ENCODE measurements around the gene UBE4B. TPM values are rescaled to one million over a fixed set of nuclear protein-coding genes. Genes with fewer than 3 reads are reported as not detected.
"Not testable (repeated sequence)": the region's sequence is repeated elsewhere in the genome, so short reads cannot be mapped to it uniquely, and the experiment has no call there.

Gene UBE4B
- total and polyA plus RNA-seq, 4 donors: 9.9 to 51.0 (median 28.2) TPM

DNA sequence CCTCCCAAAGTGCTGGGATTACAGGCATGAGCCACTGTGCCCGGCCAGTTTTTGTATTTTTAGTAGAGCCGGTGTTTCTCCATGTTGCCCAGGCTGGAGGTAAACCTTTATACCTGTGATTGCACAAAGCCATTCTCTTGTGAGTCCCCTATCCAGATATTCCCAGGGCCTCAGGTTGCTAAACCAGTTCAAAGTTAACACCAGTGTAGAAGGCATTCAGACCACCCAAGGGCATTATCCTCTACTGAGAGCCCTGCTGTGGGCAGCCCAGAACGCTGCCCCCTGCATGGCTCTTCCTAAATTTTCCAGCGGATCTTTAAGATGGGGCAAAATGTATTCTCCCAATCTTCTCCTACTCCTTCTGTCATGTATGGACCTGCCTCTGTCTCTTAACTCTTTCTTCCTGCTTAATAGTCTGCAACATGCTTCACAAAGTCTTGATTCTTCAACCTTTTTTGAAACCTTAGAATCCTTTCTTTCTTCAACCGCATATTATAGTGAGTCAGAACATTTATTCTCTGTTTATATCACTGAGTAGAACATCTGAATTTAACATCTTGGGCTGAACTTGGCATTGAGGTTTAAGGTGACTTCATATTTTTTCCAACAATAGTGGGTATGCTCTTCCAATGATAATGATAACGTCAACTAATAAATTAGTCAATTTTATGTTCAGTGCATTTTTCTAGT, 36.0 kb downstream of the UBE4B start:
- 92 to 95% methylated on average over 6 of the region's 6 CpGs for WGBS, 2 donors
- Histone ChIP-seq H3K27ac (ENCODE audit: low read depth in 1 of 2, low read length in 1 of 2) (peak overlapping the region in 1 of 2 donors; percentile 3), H3K27me3 (ENCODE audit: control insufficient read depth in 3 of 3, insufficient read depth in 3 of 3, low read length in 2 of 3) (no peaks in the 10 kb centered on the region), H3K9ac (ENCODE audit: insufficient read depth in 1 of 2, low read length in 2 of 2) (no peak overlapping the region), H3K36me3 (ENCODE audit: control insufficient read depth in 4 of 4, insufficient read depth in 4 of 4, low read length in 4 of 4) (peaks cover 0 to under 1% (median 0%) of the 10 kb centered on the region in 4 donors), H3K9me3 (ENCODE audit: control insufficient read depth in 4 of 4, insufficient read depth in 3 of 4, low read length in 3 of 4) (no peaks in the 10 kb centered on the region), H3K4me1 (ENCODE audit: control insufficient read depth in 5 of 5, insufficient read depth in 5 of 5, low read length in 5 of 5) (peaks cover 0 to 12% (median 8%) of the 10 kb centered on the region in 5 donors), H3K4me3 (no peak overlapping the region)
- DNase-seq (no peak), ATAC-seq (ENCODE audit: insufficient read depth, low FRiP score) (no peak)
- TF ChIP-seq, protein P1, sequence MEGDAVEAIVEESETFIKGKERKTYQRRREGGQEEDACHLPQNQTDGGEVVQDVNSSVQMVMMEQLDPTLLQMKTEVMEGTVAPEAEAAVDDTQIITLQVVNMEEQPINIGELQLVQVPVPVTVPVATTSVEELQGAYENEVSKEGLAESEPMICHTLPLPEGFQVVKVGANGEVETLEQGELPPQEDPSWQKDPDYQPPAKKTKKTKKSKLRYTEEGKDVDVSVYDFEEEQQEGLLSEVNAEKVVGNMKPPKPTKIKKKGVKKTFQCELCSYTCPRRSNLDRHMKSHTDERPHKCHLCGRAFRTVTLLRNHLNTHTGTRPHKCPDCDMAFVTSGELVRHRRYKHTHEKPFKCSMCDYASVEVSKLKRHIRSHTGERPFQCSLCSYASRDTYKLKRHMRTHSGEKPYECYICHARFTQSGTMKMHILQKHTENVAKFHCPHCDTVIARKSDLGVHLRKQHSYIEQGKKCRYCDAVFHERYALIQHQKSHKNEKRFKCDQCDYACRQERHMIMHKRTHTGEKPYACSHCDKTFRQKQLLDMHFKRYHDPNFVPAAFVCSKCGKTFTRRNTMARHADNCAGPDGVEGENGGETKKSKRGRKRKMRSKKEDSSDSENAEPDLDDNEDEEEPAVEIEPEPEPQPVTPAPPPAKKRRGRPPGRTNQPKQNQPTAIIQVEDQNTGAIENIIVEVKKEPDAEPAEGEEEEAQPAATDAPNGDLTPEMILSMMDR (IDR thresholded peaks at IDR 0.05; ENCODE audit: control extremely low read depth, extremely low read depth): no peak

DNA sequence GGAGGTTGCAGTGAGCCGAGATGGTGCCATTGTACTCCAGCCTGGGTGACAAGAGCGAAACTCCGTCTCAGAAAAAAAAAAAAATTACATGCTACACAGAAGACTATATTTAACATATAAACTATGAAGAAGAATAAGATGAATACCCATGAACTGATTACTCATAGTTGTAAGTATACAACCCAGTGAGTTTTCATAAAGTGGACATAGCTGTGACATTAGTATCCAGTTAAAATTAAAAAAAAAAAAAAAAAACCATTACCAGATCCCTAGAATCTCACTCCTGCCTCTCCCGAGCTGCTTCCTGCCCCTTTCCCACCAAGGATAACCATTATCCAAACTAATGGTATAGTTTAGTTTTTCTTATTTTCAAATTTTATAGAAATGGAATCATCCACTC, 37.4 kb downstream of the UBE4B start:
- no peak overlapping the region for H3K9ac ChIP-seq (ENCODE audit: insufficient read depth in 1 of 2, low read length in 2 of 2)
- H3K27ac ChIP-seq (ENCODE audit: low read depth in 1 of 2, low read length in 1 of 2): no peak overlapping the region
- TF ChIP-seq, protein P1 (IDR thresholded peaks at IDR 0.05; ENCODE audit: control extremely low read depth, extremely low read depth): no peak
- ATAC-seq (ENCODE audit: insufficient read depth, low FRiP score): no peak
- H3K36me3 ChIP-seq (ENCODE audit: control insufficient read depth in 4 of 4, insufficient read depth in 4 of 4, low read length in 4 of 4): peaks cover 0 to 5% (median 4%) of the 10 kb centered on the region in 4 donors
- DNase-seq: no peak
- H3K9me3 ChIP-seq (ENCODE audit: control insufficient read depth in 4 of 4, insufficient read depth in 3 of 4, low read length in 3 of 4): peaks cover 0 to 2% (median 0%) of the 10 kb centered on the region in 4 donors
- no peaks in the 10 kb centered on the region for H3K27me3 ChIP-seq (ENCODE audit: control insufficient read depth in 3 of 3, insufficient read depth in 3 of 3, low read length in 2 of 3)
- H3K4me1 ChIP-seq (ENCODE audit: control insufficient read depth in 5 of 5, insufficient read depth in 5 of 5, low read length in 5 of 5): peaks cover 0 to 16% (median 8%) of the 10 kb centered on the region in 5 donors
- no peak overlapping the region for H3K4me3 ChIP-seq
- WGBS, 2 donors: 95 to 96% methylated on average over 4 of the region's 4 CpGs

DNA sequence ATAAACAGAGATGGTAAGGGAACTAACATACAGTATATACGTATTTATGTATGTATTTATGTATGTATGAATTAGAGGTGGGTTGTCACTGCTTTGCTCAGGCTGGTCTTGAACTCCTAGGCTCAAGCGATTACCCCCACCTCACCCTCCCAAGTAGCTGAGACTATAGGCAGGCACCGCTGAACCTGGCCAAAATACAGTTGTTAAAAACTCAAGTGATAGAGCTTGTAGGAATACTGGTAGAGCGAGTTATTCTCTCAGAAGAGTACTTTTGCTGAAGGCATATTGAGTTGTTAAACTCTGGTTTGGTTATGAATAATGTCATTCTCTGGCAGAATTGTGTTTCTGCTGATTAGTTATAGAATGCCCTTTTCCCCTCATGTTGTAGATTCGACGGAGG, 38.9 kb downstream of the UBE4B start:
- peak; percentile 19 to 60 (median 38) for DNase-seq
- H3K4me3 ChIP-seq: no peak overlapping the region
- H3K9ac ChIP-seq (ENCODE audit: insufficient read depth in 1 of 2, low read length in 2 of 2): no peak overlapping the region
- TF ChIP-seq, protein P1 (IDR thresholded peaks at IDR 0.05; ENCODE audit: control extremely low read depth, extremely low read depth): no peak
- H3K27ac ChIP-seq (ENCODE audit: low read depth in 1 of 2, low read length in 1 of 2): no peak overlapping the region
- 64 to 86% methylated on average over 6 of the region's 6 CpGs for WGBS, 2 donors
- no peaks in the 10 kb centered on the region for H3K27me3 ChIP-seq (ENCODE audit: control insufficient read depth in 3 of 3, insufficient read depth in 3 of 3, low read length in 2 of 3)
- peaks cover 0 to 10% (median 4%) of the 10 kb centered on the region in 4 donors for H3K36me3 ChIP-seq (ENCODE audit: control insufficient read depth in 4 of 4, insufficient read depth in 4 of 4, low read length in 4 of 4)
- no peak for ATAC-seq (ENCODE audit: insufficient read depth, low FRiP score)
- peaks cover 0 to 2% (median 0%) of the 10 kb centered on the region in 4 donors for H3K9me3 ChIP-seq (ENCODE audit: control insufficient read depth in 4 of 4, insufficient read depth in 3 of 4, low read length in 3 of 4)
- peaks cover 0 to 10% (median 6%) of the 10 kb centered on the region in 5 donors for H3K4me1 ChIP-seq (ENCODE audit: control insufficient read depth in 5 of 5, insufficient read depth in 5 of 5, low read length in 5 of 5)

DNA sequence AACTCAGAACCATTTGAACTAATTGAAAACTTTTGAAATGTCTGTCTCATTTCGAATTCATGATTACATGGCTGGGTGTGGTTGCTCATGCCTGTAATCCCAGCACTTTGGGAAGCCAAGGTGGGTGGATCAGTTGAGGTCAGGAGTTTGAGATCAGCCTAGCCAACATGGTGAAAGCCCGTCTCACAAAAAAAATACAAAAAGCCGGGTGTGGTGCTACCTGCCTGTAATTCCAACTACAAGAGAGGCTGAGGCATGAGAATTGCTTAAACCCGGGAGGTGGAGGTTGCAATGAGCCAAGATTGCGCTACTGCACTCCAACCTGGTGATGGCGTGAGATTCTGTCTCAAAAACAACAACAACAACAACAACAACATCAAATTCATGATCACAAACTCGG, 40.6 kb downstream of the UBE4B start:
- not testable (repeated sequence) for ATAC-seq (ENCODE audit: insufficient read depth, low FRiP score); H3K4me3 ChIP-seq; DNase-seq; H3K27ac ChIP-seq (ENCODE audit: low read depth in 1 of 2, low read length in 1 of 2); H3K27me3 ChIP-seq (ENCODE audit: control insufficient read depth in 3 of 3, insufficient read depth in 3 of 3, low read length in 2 of 3); H3K9me3 ChIP-seq (ENCODE audit: control insufficient read depth in 4 of 4, insufficient read depth in 3 of 4, low read length in 3 of 4); H3K9ac ChIP-seq (ENCODE audit: insufficient read depth in 1 of 2, low read length in 2 of 2)
- Histone ChIP-seq H3K4me1 (ENCODE audit: control insufficient read depth in 5 of 5, insufficient read depth in 5 of 5, low read length in 5 of 5) (peaks cover 0 to 10% (median 0%) of the 10 kb centered on the region in 5 donors), H3K36me3 (ENCODE audit: control insufficient read depth in 4 of 4, insufficient read depth in 4 of 4, low read length in 4 of 4) (peaks cover 0 to 10% (median 4%) of the 10 kb centered on the region in 4 donors)
- 88 to 92% methylated on average over 7 of the region's 7 CpGs for WGBS, 2 donors

All from lung (tissue), 12 donors.